ENCODE measurements around the gene DYRK1A. TPM values are rescaled to one million over a fixed set of nuclear protein-coding genes. Genes with fewer than 3 reads are reported as not detected.

The DYRK1A gene
- total RNA-seq, 1 donor from 2014 or later = 34.4 TPM

- no peaks in the 10 kb centered on the region for H3K27me3 ChIP-seq
- H3K36me3 ChIP-seq = no peaks in the 10 kb centered on the region
- H3K4me3 ChIP-seq = no peak overlapping the region
- TF ChIP-seq CTCF (IDR thresholded peaks at IDR 0.05) = no peak
- DNase-seq (ENCODE audit: low spot score in 2 of 2) = no peak
- intact Hi-C loops (cut with DNase I) = no loop called here
- H3K27ac ChIP-seq = no peak overlapping the region
- H3K9me3 ChIP-seq = no peaks in the 10 kb centered on the region
- H3K4me1 ChIP-seq = no peaks in the 10 kb centered on the region
These were observed 189.2 kb downstream of the DYRK1A start for GRCh38 chr21:37555672-37556261.

DNA sequence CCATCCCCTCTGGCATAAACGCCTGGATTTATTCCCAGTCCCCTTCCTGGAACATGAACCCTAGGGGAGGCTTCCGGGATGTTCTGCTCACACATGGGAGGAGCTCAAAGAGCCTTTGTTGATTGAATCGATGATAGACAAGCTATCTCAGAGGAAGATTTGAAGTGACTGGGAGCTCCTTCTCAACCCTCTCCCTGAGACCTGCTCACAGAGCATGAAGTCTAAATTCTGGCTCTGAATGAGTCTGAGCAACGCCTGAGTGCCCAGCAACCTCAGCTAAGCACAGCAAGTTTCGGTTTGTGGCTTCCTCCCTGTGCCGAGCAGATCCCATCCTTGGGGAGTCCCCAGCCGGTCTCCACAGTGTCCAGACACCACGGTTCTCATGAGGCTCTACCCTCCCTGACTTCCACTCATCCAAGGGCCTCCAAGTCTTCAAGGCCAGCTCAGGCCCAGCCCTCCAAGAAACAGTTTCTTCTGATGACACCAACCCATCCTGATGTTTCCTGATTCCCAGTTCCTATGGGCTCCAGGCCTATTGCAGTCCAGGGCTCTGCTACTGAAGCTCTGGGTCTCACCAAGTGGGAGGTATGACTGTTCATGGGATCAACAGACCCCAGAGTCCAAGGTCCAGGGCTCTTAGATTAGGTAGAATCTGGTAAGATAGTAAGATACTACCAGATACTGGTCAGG, 190.8 kb downstream of the DYRK1A start:
- H3K9me3 ChIP-seq = no peaks in the 10 kb centered on the region
- no peak overlapping the region for H3K4me3 ChIP-seq
- no peak overlapping the region for H3K27ac ChIP-seq
- no peaks in the 10 kb centered on the region for H3K27me3 ChIP-seq
- no peaks in the 10 kb centered on the region for H3K4me1 ChIP-seq
- no peaks in the 10 kb centered on the region for H3K36me3 ChIP-seq
- intact Hi-C loops (cut with DNase I) = no loop called here
- no peak for TF ChIP-seq CTCF (IDR thresholded peaks at IDR 0.05)
- DNase-seq (ENCODE audit: low spot score in 2 of 2) = no peak

DNA sequence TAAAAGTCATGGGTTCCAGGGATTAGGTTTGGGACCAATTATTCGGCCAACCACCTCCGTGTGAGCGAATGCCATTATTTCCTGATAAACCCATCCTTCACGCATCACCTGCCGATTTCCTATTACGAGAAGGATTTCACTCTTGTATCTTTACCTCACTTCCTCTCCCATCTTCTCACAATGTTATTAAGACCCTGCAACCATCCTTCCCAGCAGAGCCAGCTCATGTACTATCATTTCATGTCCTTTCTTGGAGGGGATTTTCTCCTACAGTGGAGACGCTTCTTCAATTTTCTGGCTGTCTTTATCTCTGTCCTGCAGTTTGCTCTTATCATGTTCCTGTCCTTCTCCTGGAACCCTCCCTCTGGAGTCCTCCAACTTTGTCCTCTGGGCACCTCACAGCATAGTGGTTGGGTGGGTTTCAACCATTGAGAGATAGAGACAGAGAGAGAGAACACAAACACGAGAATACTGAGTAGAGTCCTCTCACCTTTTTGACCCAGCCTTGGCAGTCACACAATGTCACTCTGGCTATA, 192.2 kb downstream of the DYRK1A start:
- Histone ChIP-seq H3K27ac (no peak overlapping the region), H3K9me3 (no peaks in the 10 kb centered on the region), H3K36me3 (no peaks in the 10 kb centered on the region), H3K27me3 (no peaks in the 10 kb centered on the region), H3K4me3 (no peak overlapping the region), H3K4me1 (peaks cover 0 to 4% of the 10 kb centered on the region in 2 donors)
- DNase-seq (ENCODE audit: low spot score in 2 of 2) = no peak
- TF ChIP-seq CTCF (IDR thresholded peaks at IDR 0.05) = no peak
- intact Hi-C loops (cut with DNase I) = no loop called here

- no peak for DNase-seq (ENCODE audit: low spot score in 2 of 2)
- intact Hi-C loops (cut with DNase I) = loop anchor here (5.0 to 10.0 kb wide), 2 partner anchors 77 to 96 kb away; no protein-coding TSS in a partner anchor
- peaks cover 3 to 8% of the 10 kb centered on the region in 2 donors for H3K4me1 ChIP-seq
- no peaks in the 10 kb centered on the region for H3K27me3 ChIP-seq
- H3K4me3 ChIP-seq = no peak overlapping the region
- H3K27ac ChIP-seq = no peak overlapping the region
- H3K36me3 ChIP-seq = no peaks in the 10 kb centered on the region
- H3K9me3 ChIP-seq = no peaks in the 10 kb centered on the region
- no peak for TF ChIP-seq CTCF (IDR thresholded peaks at IDR 0.05)
These were observed 193.8 kb downstream of the DYRK1A start for GRCh38 chr21:37560385-37560784.

GRCh38 chr21:37561506-37561905, 194.9 kb downstream of the DYRK1A start:
- no peak for TF ChIP-seq CTCF (IDR thresholded peaks at IDR 0.05)
- Histone ChIP-seq H3K4me3 (no peak overlapping the region), H3K4me1 (peaks cover 3 to 13% of the 10 kb centered on the region in 2 donors), H3K27ac (no peak overlapping the region), H3K9me3 (no peaks in the 10 kb centered on the region), H3K27me3 (no peaks in the 10 kb centered on the region), H3K36me3 (no peaks in the 10 kb centered on the region)
- intact Hi-C loops (cut with DNase I) = loop anchor here (5.0 to 10.0 kb wide), 2 partner anchors 76 to 97 kb away; no protein-coding TSS in a partner anchor
- DNase-seq (ENCODE audit: low spot score in 2 of 2) = no peak

Measured in ascending aorta (tissue), 2 donors.